Smooth muscle cell (in vitro differentiated cells): ENCODE data around the gene NR2F1-AS1. TPM values are rescaled to one million over a fixed set of nuclear protein-coding genes. Genes with fewer than 3 reads are reported as not detected.
A peak's percentile ranks its signal among the peaks of the same experiment; 100 is the strongest.

ENCODE experiments used
- DNase-seq: peaks from one replicate; lab custom pipeline; 2025; ENCODE audit not compliant: unreplicated experiment; lab: John Stamatoyannopoulos, UW
- H2AFZ ChIP-seq: fragments of 200-600 bp; sonication (generic); 2 replicates; pipeline ENCODE4 v1.6.0; 2016; ENCODE audit warnings: antibody characterized with exemption, low read depth, mild to moderate bottlenecking
- H3F3A ChIP-seq: fragments of 200-600 bp; sonication (generic); 2 replicates; pipeline ENCODE4 v1.6.0; 2017; ENCODE audit warnings: antibody characterized with exemption, low read depth
- H3K27ac ChIP-seq: fragments of 200-600 bp; sonication (generic); 2 replicates; pipeline ENCODE4 v1.5.1; 2016; ENCODE audit warnings: low read depth, mild to moderate bottlenecking
- H3K27me3 ChIP-seq: fragments of 200-600 bp; sonication (generic); 2 replicates; pipeline ENCODE4 v1.6.1; 2016; ENCODE audit warnings: low read depth, mild to moderate bottlenecking
- H3K36me3 ChIP-seq: fragments of 200-600 bp; sonication (generic); 2 replicates; pipeline ENCODE4 v1.5.1; 2016; ENCODE audit warnings: low read depth
- H3K4me1 ChIP-seq: fragments of 200-600 bp; sonication (generic); 2 replicates; pipeline ENCODE4 v1.5.1; 2016; ENCODE audit warnings: low read depth
- H3K4me2 ChIP-seq: fragments of 200-600 bp; sonication (generic); 2 replicates; pipeline ENCODE4 v1.6.0; 2016; ENCODE audit warnings: mild to moderate bottlenecking
- H3K4me3 ChIP-seq: fragments of 200-600 bp; sonication (generic); 2 replicates; pipeline ENCODE4 v1.5.1; 2016; ENCODE audit warnings: mild to moderate bottlenecking
- H3K79me2 ChIP-seq: fragments of 200-600 bp; sonication (generic); 2 replicates; pipeline ENCODE4 v1.6.0; 2016; ENCODE audit warnings: low read depth, mild to moderate bottlenecking
- H3K9ac ChIP-seq: fragments of 200-600 bp; sonication (generic); 2 replicates; pipeline ENCODE4 v1.6.0; 2016; ENCODE audit warnings: low read depth
- H3K9me3 ChIP-seq: fragments of 200-600 bp; sonication (generic); replicated peaks from 2 replicates; pipeline ENCODE4 v1.5.1; 2016; ENCODE audit warnings: low read depth
- H4K20me1 ChIP-seq: fragments of 200-600 bp; sonication (generic); 2 replicates; pipeline ENCODE4 v1.6.0; 2016; ENCODE audit warnings: low read depth
- CTCF ChIP-seq: fragments of 200-600 bp; sonication (generic); IDR thresholded peaks from 2 replicates; pipeline ENCODE4 v1.5.1; 2017; ENCODE audit warnings: borderline replicate concordance, mild to moderate bottlenecking, antibody characterized with exemption; ENCODE audit not compliant: insufficient read depth, poor library complexity, severe bottlenecking
- WGBS: methylation state at CpG from one replicate; pipeline ENCODE4 v1.1.7; 2016; ENCODE audit warnings: low lambda C conversion rate; 5-methylcytosine and 5-hydroxymethylcytosine counted together
- polyA plus RNA-seq: library from polyadenylated mRNA; unstranded; fragments of >200 nt; fragmentation: Nextera tagmentation; extraction: Ambion mirVana; gene quantifications from 2 replicates; pipeline ENCODE4 v1.2.1, GENCODE V29; 2016
- total RNA-seq: library from RNA; depleted of rRNA; stranded (reverse); fragments of >200 nt; gene quantifications from 2 replicates; pipeline ENCODE4 v1.2.3, GENCODE V29; 2014

Gene NR2F1-AS1
- total and polyA plus RNA-seq, 2 experiments from 2014 or later = 18.7 to 26.1 TPM

GRCh38 chr5:93601802-93602155, 20.8 kb upstream of the NR2F1-AS1 start:
- no peak overlapping the region for H3K9ac ChIP-seq
- no peak for TF ChIP-seq CTCF
- no peaks in the 10 kb centered on the region for H3K36me3 ChIP-seq
- H3K4me3 ChIP-seq = no peak overlapping the region
- peaks cover 21% of the 10 kb centered on the region for H3K4me1 ChIP-seq
- H3K27ac ChIP-seq = no peak overlapping the region
- no peaks in the 10 kb centered on the region for H4K20me1 ChIP-seq
- no peaks in the 10 kb centered on the region for H3K79me2 ChIP-seq
- H3K9me3 ChIP-seq = no peaks in the 10 kb centered on the region
- peak overlapping the region; percentile 1 for H3K4me2 ChIP-seq
- H3F3A ChIP-seq = no peaks in the 10 kb centered on the region
- 12% methylated on average over 9 of the region's 9 CpGs for WGBS
- H2AFZ ChIP-seq = no peak overlapping the region
- no peak for DNase-seq
- peaks cover 100% of the 10 kb centered on the region for H3K27me3 ChIP-seq

GRCh38 chr5:93601071-93601801, 20.2 kb upstream of the NR2F1-AS1 start:
- Histone ChIP-seq H3K4me3 (no peak overlapping the region), H3K79me2 (no peaks in the 10 kb centered on the region), H3K9me3 (no peaks in the 10 kb centered on the region), H3K36me3 (no peaks in the 10 kb centered on the region), H3K4me2 (no peak overlapping the region), H2AFZ (no peak overlapping the region), H3K9ac (no peak overlapping the region), H3K4me1 (peaks cover 27% of the 10 kb centered on the region), H3F3A (no peaks in the 10 kb centered on the region), H3K27ac (no peak overlapping the region), H4K20me1 (no peaks in the 10 kb centered on the region), H3K27me3 (peaks cover 100% of the 10 kb centered on the region)
- no peak for TF ChIP-seq CTCF
- DNase-seq = no peak
- 22% methylated on average over 3 of the region's 3 CpGs for WGBS

DNA sequence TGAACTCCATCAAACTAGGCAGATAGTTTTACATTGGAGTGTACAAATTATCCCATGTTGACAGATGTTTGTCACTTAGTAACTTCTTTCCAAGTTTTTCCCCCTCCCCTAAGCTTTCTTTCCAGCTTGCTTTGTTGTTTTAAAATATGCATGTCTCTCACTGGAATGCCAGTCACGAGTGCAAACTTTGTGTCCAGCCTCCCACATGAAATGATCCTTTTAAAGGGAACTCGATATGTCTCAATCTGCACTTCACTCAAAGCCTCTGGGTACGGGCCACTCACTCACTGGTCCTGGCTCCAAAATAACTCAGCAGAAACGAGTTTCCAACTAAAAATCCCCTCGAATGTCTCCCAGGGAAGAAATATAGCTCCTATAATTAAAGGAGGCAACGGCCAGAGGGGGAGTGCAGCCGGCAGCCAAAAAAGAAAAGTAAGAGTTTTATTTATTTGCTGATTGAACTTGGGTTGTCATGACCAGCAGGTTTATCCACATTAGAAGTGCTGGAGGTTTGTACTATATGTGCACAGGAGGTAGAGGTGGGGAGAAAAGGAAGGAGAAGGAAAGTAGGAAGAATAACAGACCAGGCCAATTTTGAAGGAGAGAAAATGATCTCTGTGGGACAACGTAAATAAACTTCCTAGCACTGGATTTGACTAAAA, 19.5 kb upstream of the NR2F1-AS1 start:
- Histone ChIP-seq H3K4me3 (no peak overlapping the region), H3K27ac (no peak overlapping the region), H3K4me1 (peaks cover 31% of the 10 kb centered on the region), H4K20me1 (no peaks in the 10 kb centered on the region), H3K36me3 (no peaks in the 10 kb centered on the region), H3K9me3 (no peaks in the 10 kb centered on the region), H3K79me2 (no peaks in the 10 kb centered on the region), H2AFZ (no peak overlapping the region), H3K27me3 (peaks cover 100% of the 10 kb centered on the region), H3F3A (no peaks in the 10 kb centered on the region), H3K4me2 (no peak overlapping the region), H3K9ac (no peak overlapping the region)
- TF ChIP-seq CTCF = no peak
- 18% methylated on average over 8 of the region's 8 CpGs for WGBS
- DNase-seq = no peak
